Ishikawa (cell line): ENCODE measurements around the gene SLC9A7.
A peak's percentile ranks its signal among the peaks of the same experiment; 100 is the strongest.

Experiments
- CEBPB ChIP-seq: IDR thresholded peaks from 2 replicates; pipeline ENCODE4 v1.6.1; 2012
- CREB1 ChIP-seq: IDR thresholded peaks from 2 replicates; pipeline ENCODE4 v1.6.1; 2012; ENCODE audit warnings: low read depth
- EGR1 ChIP-seq: IDR thresholded peaks from 2 replicates; pipeline ENCODE4 v1.6.1; 2012
- FOXM1 ChIP-seq: IDR thresholded peaks from 2 replicates; pipeline ENCODE4 v1.6.1; 2012; ENCODE audit warnings: low read depth, borderline replicate concordance
- NFIC ChIP-seq: IDR thresholded peaks from 2 replicates; pipeline ENCODE4 v1.6.1; 2012
- RAD21 ChIP-seq: IDR thresholded peaks from 2 replicates; pipeline ENCODE4 v1.6.1; 2012; ENCODE audit warnings: low read depth
- REST ChIP-seq: IDR thresholded peaks from 2 replicates; pipeline ENCODE4 v1.6.1; 2012; ENCODE audit warnings: low read depth, mild to moderate bottlenecking
- TAF1 ChIP-seq: IDR thresholded peaks from 2 replicates; pipeline ENCODE4 v1.6.1; 2012; ENCODE audit warnings: low read depth, mild to moderate bottlenecking
- TCF12 ChIP-seq: IDR thresholded peaks from 2 replicates; pipeline ENCODE4 v1.6.1; 2012; ENCODE audit warnings: low read depth
- TEAD4 ChIP-seq: IDR thresholded peaks from 2 replicates; pipeline ENCODE4 v1.6.1; 2012
- YY1 ChIP-seq: IDR thresholded peaks from 2 replicates; pipeline ENCODE4 v1.6.1; 2012; ENCODE audit warnings: low read depth
- TF ChIP-seq, protein P1 (sequence below): IDR thresholded peaks from 2 replicates; pipeline ENCODE4 v1.6.1; 2012
- TF ChIP-seq, protein P2 (sequence below): IDR thresholded peaks from 2 replicates; pipeline ENCODE4 v1.6.1; 2012

SLC9A7 gene

GRCh38 chrX:46554942-46555341 lies 204.0 kb downstream of the SLC9A7 start:
- TF ChIP-seq, protein P1, sequence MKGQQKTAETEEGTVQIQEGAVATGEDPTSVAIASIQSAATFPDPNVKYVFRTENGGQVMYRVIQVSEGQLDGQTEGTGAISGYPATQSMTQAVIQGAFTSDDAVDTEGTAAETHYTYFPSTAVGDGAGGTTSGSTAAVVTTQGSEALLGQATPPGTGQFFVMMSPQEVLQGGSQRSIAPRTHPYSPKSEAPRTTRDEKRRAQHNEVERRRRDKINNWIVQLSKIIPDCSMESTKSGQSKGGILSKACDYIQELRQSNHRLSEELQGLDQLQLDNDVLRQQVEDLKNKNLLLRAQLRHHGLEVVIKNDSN, result no peak
- TF ChIP-seq RAD21 (peak; percentile 28; the same call in 1 of the 2 replicates), CREB1 (no peak)
- TF ChIP-seq, protein P2, sequence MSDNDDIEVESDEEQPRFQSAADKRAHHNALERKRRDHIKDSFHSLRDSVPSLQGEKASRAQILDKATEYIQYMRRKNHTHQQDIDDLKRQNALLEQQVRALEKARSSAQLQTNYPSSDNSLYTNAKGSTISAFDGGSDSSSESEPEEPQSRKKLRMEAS, result no peak

DNA sequence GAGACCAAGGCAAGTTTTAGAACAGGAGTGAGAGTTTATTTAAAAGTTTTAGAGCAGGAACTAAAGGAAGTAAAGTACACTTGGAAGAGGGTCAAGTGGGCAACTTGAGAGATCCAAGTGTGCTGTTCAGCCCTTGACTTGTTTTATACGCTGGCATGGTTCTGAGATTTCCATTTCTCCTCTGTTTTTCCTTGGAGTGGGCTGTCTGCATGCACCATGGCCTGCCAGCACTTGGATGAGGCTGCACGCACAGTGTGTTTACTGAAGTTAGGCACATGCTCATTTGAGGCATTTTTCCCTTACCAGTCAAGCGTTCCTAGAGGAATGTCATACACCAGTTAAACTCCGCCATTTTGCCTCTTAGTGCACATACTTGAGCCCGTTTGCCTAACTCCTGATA lies 205.0 kb downstream of the SLC9A7 start:
- TF ChIP-seq, protein P2, result no peak
- no peak for TF ChIP-seq RAD21
- TF ChIP-seq CREB1, result no peak
- no peak for TF ChIP-seq EGR1

DNA sequence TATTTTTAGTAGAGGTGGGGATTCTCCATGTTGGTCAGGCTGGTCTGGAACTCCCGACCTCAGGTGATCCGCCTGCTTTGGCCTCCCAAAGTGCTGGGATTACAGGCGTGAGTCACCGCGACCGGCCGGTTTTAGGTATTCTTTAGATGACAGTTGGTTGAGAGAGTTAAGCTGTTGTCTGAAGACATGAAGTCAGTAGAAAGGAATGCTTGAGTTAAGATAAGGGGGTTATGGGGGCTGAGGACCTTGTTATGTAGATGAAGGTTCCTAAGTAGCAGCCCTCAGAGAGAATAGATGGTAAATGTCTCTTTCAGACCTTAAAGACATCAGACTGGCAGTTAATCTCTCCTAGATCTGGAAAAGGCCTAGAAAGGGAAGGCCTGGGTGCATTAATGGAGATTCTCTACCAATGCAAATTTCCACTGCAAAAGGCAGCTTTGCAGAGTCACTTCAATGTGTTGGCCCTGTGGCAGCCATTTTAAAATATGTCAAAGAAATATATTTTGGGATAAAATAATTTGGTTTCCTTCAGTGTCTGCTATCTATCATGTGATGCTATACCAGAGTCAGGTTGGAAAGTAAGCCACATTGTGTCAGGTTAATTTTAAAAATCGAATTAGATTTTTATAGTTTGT lies 207.3 kb downstream of the SLC9A7 start:
- no peak for TF ChIP-seq CREB1
- no peak for TF ChIP-seq YY1
- TF ChIP-seq, protein P2, result no peak
- TF ChIP-seq FOXM1, result no peak
- no peak for TF ChIP-seq REST
- TF ChIP-seq CEBPB, result no peak
- no peak for TF ChIP-seq NFIC
- TF ChIP-seq TEAD4, result no peak
- no peak for TF ChIP-seq TCF12
- no peak for TF ChIP-seq TAF1
- TF ChIP-seq RAD21, result no peak

DNA sequence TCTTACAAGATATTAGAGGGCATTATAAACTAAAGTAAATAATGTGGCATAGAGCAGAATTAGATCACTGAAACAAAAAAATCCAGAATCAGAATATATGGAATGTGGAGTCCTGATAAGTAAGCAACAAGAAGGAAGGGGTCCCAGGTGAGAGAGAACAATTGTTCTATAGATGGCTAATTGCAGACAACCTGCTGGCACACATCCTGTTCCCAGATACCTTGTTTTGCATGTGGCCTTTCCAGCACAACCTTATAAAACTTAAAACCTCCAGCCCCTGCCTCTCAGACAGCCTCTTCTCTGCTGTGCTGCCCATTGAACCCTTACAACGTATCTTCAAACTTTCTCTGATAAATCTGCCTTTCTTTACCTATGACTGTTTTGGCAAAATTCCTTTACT lies 209.0 kb downstream of the SLC9A7 start:
- TF ChIP-seq TEAD4 (no peak), FOXM1 (no peak), CEBPB (no peak), TAF1 (no peak)
- TF ChIP-seq, protein P1, result no peak
- TF ChIP-seq, protein P2, result no peak
